H1 (cell line): ENCODE measurements around the gene AP5S1. TPM values are rescaled to one million over a fixed set of nuclear protein-coding genes. Genes with fewer than 3 reads are reported as not detected.

Experiments used
- CTCF ChIA-PET: fragments of 300-600 bp; sonication (Branson Sonifier 250); formaldehyde crosslinking; loops from one replicate; lab custom pipeline; 2021; ENCODE audit not compliant: partially characterized antibody; lab: Charles Lee
- POLR2A ChIA-PET: fragments of 300-600 bp; sonication (Branson Sonifier 250); formaldehyde crosslinking; loops from one replicate; lab custom pipeline; 2021; ENCODE audit warnings: inconsistent platforms; ENCODE audit not compliant: partially characterized antibody; lab: Charles Lee
- DNase-seq, 2 experiments: peaks; one replicate each; pipeline versions ENCODE4 v3.0.0 to v3.0.0-alpha.2; 2010 to 2022; ENCODE audit warnings: low spot score in 2 of 2, low read depth in 1 of 2, mixed read lengths in 1 of 2
- FAIRE-seq: peaks from 2 replicates; lab custom pipeline; 2011; peaks lifted over from hg19 to GRCh38; lab: Jason Lieb, UNC
- H2AFZ ChIP-seq: 2 replicates; pipeline ENCODE4 v1.8.1; 2012; ENCODE audit warnings: low read length, inconsistent platforms
- H2AK5ac ChIP-seq: 2 replicates; pipeline ENCODE4 v1.6.1; 2013; ENCODE audit warnings: low read depth, low read length
- H2BK120ac ChIP-seq: replicated peaks from 2 replicates; pipeline ENCODE3; 2013; ENCODE audit warnings: low read depth, low read length, inconsistent platforms
- H2BK12ac ChIP-seq: 2 replicates; pipeline ENCODE4 v1.6.1; 2013; ENCODE audit warnings: low read depth, low read length
- H2BK15ac ChIP-seq: 2 replicates; pipeline ENCODE4 v1.6.1; 2013; ENCODE audit warnings: low read length
- H2BK20ac ChIP-seq: 2 replicates; pipeline ENCODE4 v1.6.1; 2013; ENCODE audit warnings: low read length
- H2BK5ac ChIP-seq: 2 replicates; pipeline ENCODE4 v1.6.1; 2013; ENCODE audit warnings: low read depth, low read length
- H3K14ac ChIP-seq: 2 replicates; pipeline ENCODE4 v1.6.1; 2013; ENCODE audit warnings: inconsistent platforms; ENCODE audit not compliant: insufficient read length
- H3K18ac ChIP-seq: 2 replicates; pipeline ENCODE4 v1.6.1; 2013; ENCODE audit warnings: low read length; ENCODE audit errors: extremely low read depth
- H3K23ac ChIP-seq: 2 replicates; pipeline ENCODE4 v1.6.1; 2013; ENCODE audit warnings: inconsistent platforms; ENCODE audit not compliant: insufficient read length
- H3K23me2 ChIP-seq: 2 replicates; pipeline ENCODE4 v1.6.1; 2013; ENCODE audit warnings: low read depth, low read length
- H3K27ac ChIP-seq: 2 replicates; pipeline ENCODE4 v1.6.1; 2011; ENCODE audit warnings: low read depth, low read length, inconsistent platforms
- H3K27me3 ChIP-seq, 4 experiments: replicated peaks in 1 of 4; 1 replicate in 1 of 4; 2 replicates in 3 of 4; pipeline versions ENCODE4 v1.6.1 to v1.8.1; 2011 to 2013; ENCODE audit warnings: low read length in 3 of 4, mild to moderate bottlenecking in 3 of 4, inconsistent platforms in 2 of 4, mixed read lengths in 2 of 4, moderate library complexity in 1 of 4; ENCODE audit not compliant: control insufficient read depth in 3 of 4, insufficient read depth in 3 of 4; ENCODE audit errors: extremely low read depth in 1 of 4
- H3K36me3 ChIP-seq, 4 experiments: 2 replicates each; pipeline versions ENCODE4 v1.6.1 to v1.8.1; 2011 to 2013; ENCODE audit warnings: mild to moderate bottlenecking in 4 of 4, low read length in 3 of 4, moderate library complexity in 2 of 4, control low read depth in 1 of 4, inconsistent platforms in 1 of 4; ENCODE audit not compliant: insufficient read depth in 4 of 4, control insufficient read depth in 2 of 4
- H3K4ac ChIP-seq: replicated peaks from 2 replicates; pipeline ENCODE3; 2013; ENCODE audit warnings: low read length, low read depth, mixed read lengths, inconsistent platforms; ENCODE audit not compliant: insufficient read length
- H3K4me1 ChIP-seq, 4 experiments: replicated peaks in 1 of 4; 1 replicate in 1 of 4; 2 replicates in 3 of 4; pipeline versions ENCODE4 v1.6.1 to v1.8.1; 2011 to 2013; ENCODE audit warnings: low read length in 3 of 4, inconsistent platforms in 2 of 4, mixed read lengths in 1 of 4; ENCODE audit not compliant: insufficient read depth in 4 of 4, control insufficient read depth in 3 of 4
- H3K4me2 ChIP-seq, 2 experiments: 2 replicates each; pipeline versions ENCODE4 v1.6.1 to v1.8.1; 2011 to 2013; ENCODE audit warnings: low read depth in 2 of 2, low read length in 2 of 2, control low read depth in 1 of 2, inconsistent platforms in 1 of 2, mild to moderate bottlenecking in 1 of 2; ENCODE audit not compliant: insufficient read depth in 1 of 2
- H3K4me3 ChIP-seq, 4 experiments: fragments of 200-600, 300-600 bp in 1 of 4; sonication (generic), shearing (Covaris generic), sonication (Bioruptor Twin) in 1 of 4; 2 replicates each; pipeline versions ENCODE4 v1.5.1 to v1.8.1; 2011 to 2016; ENCODE audit warnings: low read length in 4 of 4, low read depth in 3 of 4, control low read depth in 2 of 4, inconsistent platforms in 2 of 4, mild to moderate bottlenecking in 2 of 4, mixed read lengths in 1 of 4, moderate library complexity in 1 of 4; ENCODE audit not compliant: insufficient read depth in 2 of 4; ENCODE audit errors: extremely low read depth in 1 of 4
- H3K56ac ChIP-seq: replicated peaks from 2 replicates; pipeline ENCODE3; 2013; ENCODE audit warnings: low read depth, mild to moderate bottlenecking, mixed read lengths, low read length, inconsistent platforms; ENCODE audit not compliant: insufficient read length
- H3K79me1 ChIP-seq: 2 replicates; pipeline ENCODE4 v1.6.1; 2013; ENCODE audit warnings: low read depth, low read length, control low read depth
- H3K79me2 ChIP-seq, 2 experiments: 2 replicates each; pipeline versions ENCODE4 v1.6.1 to v1.8.1; 2012 to 2013; ENCODE audit warnings: low read length in 2 of 2, mild to moderate bottlenecking in 2 of 2, inconsistent platforms in 1 of 2; ENCODE audit not compliant: insufficient read depth in 2 of 2, control insufficient read depth in 1 of 2
- H3K9ac ChIP-seq, 4 experiments: replicated peaks in 1 of 4; 1 replicate in 1 of 4; 2 replicates in 3 of 4; pipeline versions ENCODE4 v1.6.1 to v1.8.1; 2011 to 2013; ENCODE audit warnings: low read depth in 3 of 4, low read length in 3 of 4, control low read depth in 2 of 4, mild to moderate bottlenecking in 2 of 4, moderate library complexity in 2 of 4, inconsistent platforms in 1 of 4; ENCODE audit errors: extremely low read depth in 1 of 4
- H3K9me3 ChIP-seq, 2 experiments: 2 replicates each; pipeline versions ENCODE4 v1.6.1 to v1.8.1; 2012 to 2013; ENCODE audit warnings: mild to moderate bottlenecking in 2 of 2, moderate library complexity in 2 of 2, control low read depth in 1 of 2, inconsistent platforms in 1 of 2, low read depth in 1 of 2, low read length in 1 of 2, mixed read lengths in 1 of 2; ENCODE audit not compliant: insufficient read depth in 2 of 2
- H4K20me1 ChIP-seq, 2 experiments: replicated peaks in 1 of 2; 2 replicates each; pipeline versions ENCODE3 to v1.8.1; 2011 to 2013; ENCODE audit warnings: inconsistent platforms in 2 of 2, low read length in 2 of 2, mild to moderate bottlenecking in 1 of 2; ENCODE audit not compliant: insufficient read depth in 2 of 2, control insufficient read depth in 1 of 2
- H4K5ac ChIP-seq: 2 replicates; pipeline ENCODE4 v1.6.1; 2013; ENCODE audit warnings: low read length, low read depth, mixed read lengths, inconsistent platforms; ENCODE audit not compliant: insufficient read length
- H4K8ac ChIP-seq: 2 replicates; pipeline ENCODE4 v1.8.0; 2013; ENCODE audit warnings: mild to moderate bottlenecking, moderate library complexity, low read length, inconsistent platforms; ENCODE audit not compliant: insufficient read depth; ENCODE audit errors: extremely low read depth
- H4K91ac ChIP-seq: replicated peaks from 2 replicates; pipeline ENCODE3; 2013; ENCODE audit warnings: low read length, mixed read lengths, inconsistent platforms; ENCODE audit not compliant: insufficient read length
- CTBP2 ChIP-seq: IDR thresholded peaks from 2 replicates; pipeline ENCODE4 v1.7.0; 2011; ENCODE audit warnings: borderline replicate concordance, mild to moderate bottlenecking, moderate library complexity, mixed read lengths, low read length; ENCODE audit not compliant: insufficient read depth, insufficient read length
- MAFK ChIP-seq: IDR thresholded peaks from 2 replicates; pipeline ENCODE4 v1.6.1; 2012; ENCODE audit warnings: low read depth, mild to moderate bottlenecking, improper control_type of control experiment, low read length
- POLR2AphosphoS5 ChIP-seq: IDR thresholded peaks from 2 replicates; pipeline ENCODE4 v1.6.1; 2011; ENCODE audit warnings: low read depth, low read length
- RFX5 ChIP-seq: IDR thresholded peaks from 2 replicates; pipeline ENCODE4 v1.6.1; 2011; ENCODE audit warnings: low read depth, low read length, improper control_type of control experiment, borderline replicate concordance
- WGBS, 2 experiments: shearing (Covaris generic) in 1 of 2; methylation state at CpG; one replicate each; pipeline versions ENCODE4 v1.1.6 to v1.1.7; 2013 to 2015; ENCODE audit warnings: low lambda C conversion rate in 2 of 2, mixed read lengths in 2 of 2, inconsistent platforms in 1 of 2, low coverage in 1 of 2, missing lambda C conversion rate in 1 of 2; ENCODE audit not compliant: insufficient replicate concordance in 2 of 2, insufficient coverage in 1 of 2, insufficient read length in 1 of 2; ENCODE audit errors: extremely low coverage in 1 of 2, missing lambda C conversion rate in 1 of 2; 5-methylcytosine and 5-hydroxymethylcytosine counted together
- polyA plus RNA-seq, 7 experiments: library from polyadenylated mRNA; depleted of rRNA in 3 of 7; stranded (reverse) in 5 of 7; unstranded in 2 of 7; fragments of >200 nt in 5 of 7; fragments of 200-250 nt in 2 of 7; gene quantifications; 1 replicate in 5 of 7; 2 replicates in 1 of 7; 4 replicates in 1 of 7; pipeline versions ENCODE4 v1.2.1 to v1.2.3, GENCODE V29; 2011 to 2013; ENCODE audit warnings: missing spikeins in 2 of 7, mixed read lengths in 2 of 7
- total RNA-seq: library from RNA; stranded (reverse); fragmentation: NEBNext Ultra II Directional; extraction: Animal tissue kit (Norgen Biotek cat#: 25700); gene quantifications from 2 replicates; pipeline ENCODE4 v1.2.1, GENCODE V29; 2021
- TF ChIP-seq, protein P1 (sequence below): IDR thresholded peaks from 2 replicates; pipeline ENCODE4 v1.6.1; 2012; ENCODE audit warnings: inconsistent platforms

Gene AP5S1
- total and polyA plus RNA-seq, 2 of the 8 experiments (the other 6 are each of a cell fraction or from before 2014, with no cell fraction given), result 3.3 to 3.7 TPM

DNA sequence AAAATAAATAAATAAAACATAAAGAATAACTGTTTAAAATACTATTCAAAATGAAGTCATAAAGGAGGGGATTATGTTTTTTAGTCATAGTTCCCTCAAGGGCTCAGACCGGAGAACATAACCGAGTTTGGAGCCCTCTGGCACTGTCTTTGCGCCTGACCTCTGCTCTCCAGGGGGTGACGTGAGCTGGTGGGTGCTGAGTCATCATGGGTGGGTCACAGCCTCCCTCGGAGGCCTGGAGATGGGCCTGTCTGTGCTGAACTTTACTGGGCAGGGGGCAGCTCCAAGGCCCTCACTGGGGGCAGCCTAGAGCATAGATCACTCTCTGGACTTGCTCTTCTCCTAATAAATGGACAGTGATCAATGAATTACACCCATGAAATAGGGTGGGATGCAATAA lies 23.1 kb downstream of the AP5S1 start:
- no peak for DNase-seq
- H3K27ac ChIP-seq, result no peak overlapping the region
- TF ChIP-seq RFX5 (no peak), POLR2AphosphoS5 (no peak), MAFK (no peak), CTBP2 (no peak)
- TF ChIP-seq, protein P1, sequence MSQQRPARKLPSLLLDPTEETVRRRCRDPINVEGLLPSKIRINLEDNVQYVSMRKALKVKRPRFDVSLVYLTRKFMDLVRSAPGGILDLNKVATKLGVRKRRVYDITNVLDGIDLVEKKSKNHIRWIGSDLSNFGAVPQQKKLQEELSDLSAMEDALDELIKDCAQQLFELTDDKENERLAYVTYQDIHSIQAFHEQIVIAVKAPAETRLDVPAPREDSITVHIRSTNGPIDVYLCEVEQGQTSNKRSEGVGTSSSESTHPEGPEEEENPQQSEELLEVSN, result no peak

More for the DNA sequence above, 23.1 kb downstream of the AP5S1 start:
- Histone ChIP-seq H3K9me3 (no peaks in the 10 kb centered on the region), H3K4me2 (no peak overlapping the region), H2AK5ac (no peak overlapping the region), H3K27me3 (no peaks in the 10 kb centered on the region; a peak in 1 of 7 replicates), H3K23ac (no peak overlapping the region), H3K23me2 (peaks cover 12% of the 10 kb centered on the region), H2BK5ac (no peak overlapping the region), H3K36me3 (no peaks in the 10 kb centered on the region), H2BK12ac (no peak overlapping the region), H3K9ac (no peak overlapping the region), H3K56ac (no peak overlapping the region), H4K20me1 (peaks cover 0 to 5% of the 10 kb centered on the region in 2 experiments), H2BK15ac (no peak overlapping the region), H4K8ac (no peak overlapping the region), H3K79me2 (peaks cover 0 to 4% of the 10 kb centered on the region in 2 experiments; a peak in 2 of 4 replicates), H3K4ac (no peak overlapping the region), H4K5ac (no peak overlapping the region), H2AFZ (no peak overlapping the region), H2BK20ac (no peak overlapping the region), H3K18ac (no peak overlapping the region), H3K79me1 (peaks cover 1% of the 10 kb centered on the region; the same call in 1 of the 2 replicates), H2BK120ac (no peak overlapping the region), H3K4me3 (no peak overlapping the region), H3K14ac (no peak overlapping the region), H4K91ac (no peak overlapping the region), H3K4me1 (peaks cover 0 to 8% (median 4%) of the 10 kb centered on the region in 4 experiments; a peak in 3 of 7 replicates)
- 96% methylated on average over 5 of the region's 5 CpGs; no CpG with 5 or more reads in 1 of the 2 experiments for WGBS, 2 experiments
- CTCF ChIA-PET, result interaction anchor here (1.1 to 1.4 kb wide), 2 partner anchors 12 to 23 kb away, joined by 3 to 8 read pairs; partner anchors contain the start of gene AP5S1
- POLR2A ChIA-PET, result interaction anchor here (0.7 to 1.8 kb wide), 2 partner anchors 16 to 676 kb away, joined by 3 to 5 read pairs; no protein-coding TSS in a partner anchor
- no peak for FAIRE-seq
